Kidney tubule cell (primary cell): ENCODE data around the gene CHL1.

Source experiments
- DNase-seq: peaks from one replicate; pipeline ENCODE4 v3.0.0-alpha.2; 2018; ENCODE audit warnings: low spot score

CHL1 gene

DNA sequence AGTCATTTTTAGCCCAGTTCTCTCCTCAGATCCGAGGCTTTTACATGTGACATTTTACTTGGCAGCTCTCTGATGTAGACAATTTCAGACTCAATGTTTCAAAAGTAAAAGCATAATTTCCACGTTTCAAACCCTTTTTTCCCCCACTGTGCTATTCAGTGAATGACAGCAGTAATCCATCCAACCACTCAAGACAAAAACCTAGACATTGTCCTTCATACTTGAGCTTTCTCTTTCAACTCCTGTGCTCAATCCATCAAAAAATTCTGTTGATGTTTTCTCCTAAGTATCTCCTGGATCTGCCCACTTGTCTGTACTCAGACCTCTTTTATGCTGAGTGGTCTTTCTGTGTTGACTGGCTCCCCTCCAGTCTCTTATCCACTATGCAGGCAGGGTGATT is 214.7 kb downstream of the CHL1 start:
- DNase-seq = no peak

DNA sequence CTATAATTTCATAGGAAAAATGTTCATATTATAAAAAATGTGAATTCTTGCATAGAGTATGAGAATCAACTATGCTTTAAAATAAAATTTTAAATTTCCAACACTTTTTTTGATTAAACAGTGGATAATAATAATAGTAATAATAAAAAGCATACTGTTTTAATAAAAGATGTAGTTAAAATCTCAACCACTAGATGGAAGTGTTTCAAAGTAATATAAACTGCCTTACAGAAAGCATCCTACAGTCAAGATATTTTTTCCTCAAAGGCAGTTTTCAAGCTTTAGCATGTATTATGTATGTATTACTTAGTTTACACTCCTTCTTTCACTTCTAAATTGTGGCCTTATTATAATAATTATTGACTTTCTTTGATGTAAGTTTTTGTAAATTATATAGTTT is 217.5 kb downstream of the CHL1 start:
- peak; percentile 36 for DNase-seq

DNA sequence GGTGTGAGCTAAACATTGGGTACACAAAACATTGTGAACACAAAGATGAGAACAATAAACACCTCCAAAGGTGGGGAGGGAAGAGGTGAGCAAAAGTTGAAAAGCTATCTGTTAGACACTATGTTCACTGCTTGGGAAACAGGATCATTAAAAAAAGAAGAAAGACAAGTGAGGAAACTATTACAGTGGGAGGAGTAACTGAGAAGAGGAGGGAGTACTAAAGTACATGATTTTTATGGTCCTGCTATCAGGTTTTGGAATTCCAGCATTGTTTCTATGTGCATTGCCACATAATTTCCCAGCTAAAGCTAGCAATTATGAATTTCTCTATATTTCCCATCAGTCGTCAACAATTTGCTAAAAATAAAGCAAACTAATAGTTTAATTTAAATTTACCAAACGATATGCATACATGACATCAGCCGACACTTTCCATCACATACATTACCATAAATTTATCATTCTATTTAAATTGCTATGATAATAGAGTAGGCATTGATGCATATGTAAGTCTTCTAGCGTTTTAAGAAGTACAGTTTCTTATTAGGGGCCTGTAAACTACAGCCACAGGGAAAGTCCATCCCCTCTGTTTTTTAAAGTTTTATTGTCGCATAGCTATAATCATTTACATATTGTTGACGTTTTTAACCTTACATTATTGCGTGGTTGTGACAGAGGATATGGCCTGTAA is 221.8 kb downstream of the CHL1 start:
- no peak for DNase-seq

DNA sequence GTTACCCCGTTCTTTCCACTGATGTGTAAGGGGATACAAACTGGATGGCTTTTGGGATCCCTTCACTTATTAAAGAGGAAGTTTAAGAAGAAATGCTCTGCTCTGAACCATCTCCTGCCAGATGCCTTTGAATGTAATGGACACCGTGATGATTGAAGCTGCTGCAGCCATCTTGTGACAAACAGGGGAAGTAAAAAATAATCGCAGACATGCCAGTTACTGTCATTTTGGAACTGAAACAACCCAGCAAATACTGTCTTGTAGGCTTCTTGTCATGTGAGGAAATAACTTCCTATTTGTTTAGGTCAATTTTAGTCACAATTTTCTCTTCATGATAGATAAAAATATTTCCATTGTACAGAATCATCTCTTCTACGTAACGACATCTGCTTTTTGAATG is 224.0 kb downstream of the CHL1 start:
- no peak for DNase-seq

- no peak for DNase-seq
Measured at GRCh38 chr3:425079-425478, 228.5 kb downstream of the CHL1 start.

GRCh38 chr3:426072-426471 is 229.5 kb downstream of the CHL1 start:
- DNase-seq = peak; percentile 82

DNA sequence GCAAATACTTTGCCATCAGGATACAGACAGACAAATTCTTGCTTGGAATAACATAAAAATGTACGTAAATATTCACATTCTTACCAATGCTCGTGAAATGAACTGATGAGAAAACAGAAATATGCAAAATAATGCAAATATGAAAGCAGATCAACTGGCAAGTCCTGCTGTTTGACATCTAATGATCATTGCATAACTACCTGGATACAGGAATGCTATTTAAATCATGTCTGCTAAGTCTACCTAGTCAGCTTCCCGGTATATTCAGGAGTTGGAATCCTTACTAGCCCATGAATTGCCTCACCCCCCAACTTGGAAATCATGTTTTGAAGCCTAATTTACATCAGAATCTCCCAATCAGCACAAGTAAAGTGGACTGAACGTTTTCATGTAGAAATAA is 230.6 kb downstream of the CHL1 start:
- no peak for DNase-seq

GRCh38 chr3:430186-430585 is 233.6 kb downstream of the CHL1 start:
- no peak for DNase-seq

DNA sequence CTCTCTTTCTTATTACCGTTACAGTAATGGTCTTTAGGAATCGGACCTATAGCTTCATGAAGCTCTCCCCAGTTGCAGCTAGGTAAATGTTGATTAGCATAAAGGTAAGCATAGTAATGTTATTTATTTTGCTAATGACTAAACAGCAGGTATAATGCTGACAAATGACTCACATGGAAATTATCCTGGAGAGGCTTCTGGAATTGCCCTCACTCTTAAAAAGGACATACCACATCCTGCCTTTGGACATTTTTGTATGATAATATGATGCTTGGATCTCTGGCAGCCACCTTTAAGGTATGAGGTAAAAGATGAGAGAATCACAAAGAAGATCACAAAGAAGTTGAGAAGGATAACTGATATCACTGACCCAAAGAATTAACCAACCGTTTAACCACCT is 238.6 kb downstream of the CHL1 start:
- DNase-seq = peak; percentile 79

DNA sequence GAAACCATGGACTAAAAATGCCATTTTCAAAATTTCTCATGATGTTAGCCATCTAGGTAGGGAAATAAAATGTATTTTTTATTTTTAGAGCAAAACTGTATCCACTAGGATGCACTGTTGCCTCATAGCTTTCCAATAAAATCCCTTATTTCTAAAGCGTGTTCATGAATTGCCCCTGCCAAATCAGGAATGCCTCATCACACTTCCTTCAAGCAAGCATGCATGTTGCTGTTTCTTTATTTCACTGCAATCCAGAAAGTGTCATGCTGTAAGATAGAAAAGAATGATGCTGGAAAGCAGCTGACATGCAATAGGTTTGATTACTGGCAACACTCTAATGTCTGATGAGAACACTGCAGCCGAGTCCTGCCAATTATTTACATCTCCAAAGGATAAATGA is 239.5 kb downstream of the CHL1 start:
- no peak for DNase-seq

- no peak for DNase-seq
Measured at GRCh38 chr3:440826-441225, 244.3 kb downstream of the CHL1 start.

GRCh38 chr3:445960-446359 is 249.4 kb downstream of the CHL1 start:
- DNase-seq = peak; percentile 15

GRCh38 chr3:447671-448070 is 251.1 kb downstream of the CHL1 start:
- no peak for DNase-seq

GRCh38 chr3:449711-450110 is 253.1 kb downstream of the CHL1 start:
- no peak for DNase-seq

DNA sequence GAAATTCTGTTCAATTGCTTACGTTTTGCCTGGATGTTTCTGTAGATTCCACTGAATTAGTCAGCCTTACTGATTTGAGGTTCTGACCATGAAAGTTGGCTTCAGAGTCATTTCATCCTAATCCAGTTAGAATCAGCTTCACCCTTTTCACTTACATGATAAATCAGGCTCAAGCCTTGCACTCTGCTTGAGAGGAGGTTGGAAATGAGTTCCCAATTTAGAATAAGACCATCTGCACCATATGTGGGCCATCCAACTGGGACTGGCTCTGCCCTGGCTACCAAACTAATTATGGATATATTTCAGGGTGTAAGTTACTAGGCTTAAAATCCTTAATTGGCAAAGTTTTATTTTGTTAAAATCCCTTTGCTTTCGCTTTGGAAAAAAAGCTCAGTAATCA is 255.7 kb downstream of the CHL1 start:
- DNase-seq = no peak

GRCh38 chr3:453106-453505 is 256.5 kb downstream of the CHL1 start:
- peak; percentile 35 for DNase-seq

DNA sequence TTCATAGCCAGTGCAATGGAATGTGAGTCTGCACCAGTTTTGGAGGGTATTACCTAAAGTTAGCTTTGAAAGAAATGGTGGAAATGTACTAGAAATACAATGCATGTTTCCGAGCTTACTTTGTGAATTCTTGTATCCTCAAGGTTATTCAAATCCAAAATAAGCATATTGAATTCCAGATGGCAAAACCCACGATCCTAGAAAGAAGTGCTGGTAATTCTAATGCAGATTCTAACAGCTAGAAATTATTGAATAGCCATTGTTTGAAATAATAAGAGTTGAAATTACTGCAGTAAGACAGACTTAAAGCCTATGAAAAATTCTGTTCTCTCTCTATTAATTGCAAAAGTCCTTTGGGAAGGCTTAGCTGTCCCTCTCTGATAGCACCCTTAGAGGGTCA is 258.4 kb downstream of the CHL1 start:
- no peak for DNase-seq

- no peak for DNase-seq
Measured at GRCh38 chr3:458124-458523, 261.6 kb downstream of the CHL1 start.

- DNase-seq = no peak
Measured at GRCh38 chr3:458653-459310, 262.2 kb downstream of the CHL1 start.
